Measurements from ENCODE around the gene SPART.
"Not testable (repeated sequence)": the region's sequence is repeated elsewhere in the genome, so short reads cannot be mapped to it uniquely, and the experiment has no call there.

Gene SPART

DNA sequence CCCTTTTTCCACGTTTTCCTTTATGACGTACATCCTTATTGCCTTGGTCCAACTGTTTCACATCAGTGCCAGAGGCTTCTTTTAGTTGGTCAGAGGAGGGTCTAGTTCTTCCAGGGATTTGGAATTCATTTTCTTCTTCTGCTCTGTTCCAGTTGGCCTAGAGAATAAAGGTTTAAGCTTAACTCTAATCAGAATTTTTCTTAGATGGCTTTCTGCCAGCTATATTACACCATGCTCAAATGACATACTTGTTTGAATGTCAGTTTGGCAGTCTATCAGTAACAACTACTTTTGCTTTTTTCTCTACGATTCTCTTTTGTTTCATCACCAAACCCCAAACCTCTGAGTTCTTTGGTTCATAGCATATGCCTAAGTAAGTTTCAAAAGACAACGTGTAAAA is 16.8 kb downstream of the SPART start:
- Histone ChIP-seq H3K27me3 (ENCODE audit: control insufficient read depth, insufficient read depth, low read length) (no peaks in the 10 kb centered on the region), H3K4me1 (ENCODE audit: control insufficient read depth, insufficient read depth, low read length) (no peaks in the 10 kb centered on the region), H3K27ac (ENCODE audit: low read depth, low read length) (no peak overlapping the region), H3K36me3 (ENCODE audit: control insufficient read depth, insufficient read depth, low read length) (peaks cover 2% of the 10 kb centered on the region), H3K4me3 (ENCODE audit: low read length) (no peak overlapping the region), H3K9ac (ENCODE audit: low read length) (no peak overlapping the region)

DNA sequence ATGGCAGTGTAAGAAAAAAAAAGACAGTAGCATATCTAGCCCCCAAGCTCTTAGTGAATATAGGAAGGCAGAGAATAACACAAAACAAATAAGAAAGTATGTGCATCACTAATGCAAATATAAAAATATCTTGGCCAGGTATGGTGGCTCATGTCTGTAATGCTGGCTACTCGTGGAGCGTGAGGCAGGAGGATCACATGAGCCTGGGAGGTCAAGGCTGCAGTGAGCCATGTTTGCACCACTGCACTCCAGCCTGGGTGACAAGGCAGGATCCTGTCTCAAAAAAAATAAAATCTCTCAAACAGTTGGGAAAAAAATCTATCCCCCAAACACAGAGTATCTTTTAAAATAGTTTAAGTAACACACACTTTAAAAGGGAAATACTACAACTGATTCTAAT is 17.4 kb downstream of the SPART start:
- H3K27me3 ChIP-seq (ENCODE audit: control insufficient read depth, insufficient read depth, low read length): no peaks in the 10 kb centered on the region
- no peak overlapping the region for H3K9ac ChIP-seq (ENCODE audit: low read length)
- H3K36me3 ChIP-seq (ENCODE audit: control insufficient read depth, insufficient read depth, low read length): peaks cover 2% of the 10 kb centered on the region
- no peaks in the 10 kb centered on the region for H3K4me1 ChIP-seq (ENCODE audit: control insufficient read depth, insufficient read depth, low read length)
- H3K27ac ChIP-seq (ENCODE audit: low read depth, low read length): no peak overlapping the region
- H3K4me3 ChIP-seq (ENCODE audit: low read length): no peak overlapping the region

DNA sequence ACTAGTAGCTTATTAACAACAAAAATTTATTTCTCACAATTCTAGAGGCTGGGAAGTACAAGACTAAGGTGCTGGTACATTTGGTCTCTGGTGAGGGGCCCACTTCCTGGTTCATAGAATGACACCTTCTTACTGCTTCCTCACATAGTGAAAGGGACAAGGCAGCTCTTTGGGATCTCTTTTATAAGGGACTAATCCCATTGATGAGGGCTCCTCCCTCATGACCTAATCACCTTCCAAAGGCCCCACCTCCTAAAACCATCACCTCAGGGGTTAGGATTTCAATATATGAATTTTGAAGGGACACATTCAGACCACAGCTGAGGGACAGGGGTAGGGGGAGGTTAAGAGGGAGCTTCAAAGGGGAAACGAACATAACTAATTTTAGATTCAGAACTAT is 20.3 kb downstream of the SPART start:
- Histone ChIP-seq H3K36me3 (ENCODE audit: control insufficient read depth, insufficient read depth, low read length) (peaks cover 2% of the 10 kb centered on the region), H3K4me1 (ENCODE audit: control insufficient read depth, insufficient read depth, low read length) (no peaks in the 10 kb centered on the region), H3K27me3 (ENCODE audit: control insufficient read depth, insufficient read depth, low read length) (no peaks in the 10 kb centered on the region), H3K4me3 (ENCODE audit: low read length) (no peak overlapping the region), H3K9ac (ENCODE audit: low read length) (no peak overlapping the region), H3K27ac (ENCODE audit: low read depth, low read length) (no peak overlapping the region)

DNA sequence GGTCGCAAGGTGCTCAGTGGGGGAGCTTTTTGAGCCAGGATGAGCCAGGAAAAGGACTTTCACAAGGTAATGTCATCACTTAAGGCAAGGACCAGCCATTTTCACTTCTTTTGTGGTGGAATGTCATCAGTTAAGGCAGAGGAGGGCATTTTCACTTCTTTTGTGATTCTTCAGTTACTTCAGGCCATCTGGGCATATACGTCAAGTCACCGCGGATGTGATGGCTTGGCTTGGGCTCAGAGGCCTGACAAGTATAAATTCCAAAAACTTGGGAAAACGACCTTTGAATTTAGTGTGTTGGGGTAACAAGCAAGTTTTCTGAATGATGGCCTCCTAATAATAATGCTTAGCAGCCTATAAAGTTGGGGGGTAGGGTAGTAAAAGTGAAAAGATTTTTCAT is 21.3 kb downstream of the SPART start:
- H3K36me3 ChIP-seq (ENCODE audit: control insufficient read depth, insufficient read depth, low read length); H3K27me3 ChIP-seq (ENCODE audit: control insufficient read depth, insufficient read depth, low read length); H3K4me1 ChIP-seq (ENCODE audit: control insufficient read depth, insufficient read depth, low read length); H3K9ac ChIP-seq (ENCODE audit: low read length); H3K4me3 ChIP-seq (ENCODE audit: low read length); H3K27ac ChIP-seq (ENCODE audit: low read depth, low read length): not testable (repeated sequence)

DNA sequence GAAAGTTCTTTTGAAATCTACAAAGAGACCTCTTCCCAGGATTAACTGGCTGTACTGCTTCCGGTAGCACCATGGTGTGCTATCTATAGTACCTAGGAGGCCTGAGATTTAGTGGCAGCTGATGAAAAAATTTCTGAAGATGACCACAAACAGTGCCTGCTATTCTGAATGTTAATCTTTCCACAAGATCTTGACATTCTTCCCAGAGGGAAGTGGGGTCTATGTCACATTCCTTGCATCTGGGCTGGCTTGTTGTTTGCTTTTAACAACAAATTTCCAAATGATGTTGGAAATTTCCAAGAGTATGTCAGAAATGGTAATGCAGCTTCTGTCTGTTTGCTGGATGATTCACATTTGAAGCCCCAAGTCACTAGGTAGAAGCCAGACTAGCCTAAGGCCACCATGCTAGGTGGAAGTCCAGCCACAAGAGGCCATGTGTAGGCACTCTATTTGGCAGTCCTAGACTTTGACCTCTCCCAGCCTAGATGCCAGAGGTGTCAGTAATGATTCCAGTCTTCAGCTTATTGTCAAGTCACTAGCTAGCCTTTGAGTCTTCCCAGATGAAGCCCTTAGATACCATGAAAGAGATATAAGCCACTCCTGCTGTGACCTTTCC is 22.1 kb downstream of the SPART start:
- Histone ChIP-seq H3K27ac (ENCODE audit: low read depth, low read length) (no peak overlapping the region), H3K9ac (ENCODE audit: low read length) (no peak overlapping the region), H3K4me3 (ENCODE audit: low read length) (no peak overlapping the region), H3K4me1 (ENCODE audit: control insufficient read depth, insufficient read depth, low read length) (no peaks in the 10 kb centered on the region), H3K36me3 (ENCODE audit: control insufficient read depth, insufficient read depth, low read length) (no peaks in the 10 kb centered on the region), H3K27me3 (ENCODE audit: control insufficient read depth, insufficient read depth, low read length) (no peaks in the 10 kb centered on the region)

DNA sequence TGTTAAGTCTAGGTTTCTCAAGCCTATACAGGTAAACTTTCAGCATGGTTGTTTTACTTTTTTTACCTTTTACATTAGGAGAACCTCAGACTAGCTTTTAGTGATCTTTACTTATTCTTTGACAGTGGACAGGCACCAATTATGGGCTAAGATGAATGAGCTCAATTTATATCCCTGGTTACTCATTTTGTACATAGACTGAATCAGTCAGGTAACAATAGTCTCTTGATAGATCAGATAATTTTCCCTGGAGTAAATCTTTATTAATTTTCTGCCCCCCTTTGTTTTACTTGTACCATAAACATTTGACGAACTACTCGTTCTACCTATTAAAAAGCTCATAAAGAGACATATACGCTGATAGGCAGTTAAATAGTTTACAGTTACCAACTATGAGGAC is 22.8 kb downstream of the SPART start:
- Histone ChIP-seq H3K27ac (ENCODE audit: low read depth, low read length) (no peak overlapping the region), H3K36me3 (ENCODE audit: control insufficient read depth, insufficient read depth, low read length) (no peaks in the 10 kb centered on the region), H3K4me1 (ENCODE audit: control insufficient read depth, insufficient read depth, low read length) (no peaks in the 10 kb centered on the region), H3K4me3 (ENCODE audit: low read length) (no peak overlapping the region), H3K9ac (ENCODE audit: low read length) (no peak overlapping the region), H3K27me3 (ENCODE audit: control insufficient read depth, insufficient read depth, low read length) (no peaks in the 10 kb centered on the region)

DNA sequence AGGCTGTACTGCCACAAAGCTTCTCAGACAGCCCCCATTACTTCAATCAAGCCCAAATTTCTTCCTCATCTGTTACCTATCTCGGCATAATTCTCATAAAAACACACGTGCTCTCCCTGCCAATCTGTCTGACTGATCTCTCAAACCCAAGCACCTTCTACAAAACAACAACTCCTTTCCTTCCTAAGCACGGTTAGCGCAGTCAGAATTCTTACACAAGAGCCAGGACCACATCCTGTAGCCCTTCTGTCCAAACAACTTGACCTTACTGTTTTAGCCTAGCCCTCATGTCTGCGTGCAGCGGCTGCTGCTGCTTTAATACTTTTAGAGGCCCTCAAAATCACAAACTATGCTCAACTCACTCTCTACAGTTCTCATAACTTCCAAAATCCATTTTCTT is 26.4 kb downstream of the SPART start:
- not testable (repeated sequence) for H3K4me3 ChIP-seq (ENCODE audit: low read length); H3K9ac ChIP-seq (ENCODE audit: low read length); H3K36me3 ChIP-seq (ENCODE audit: control insufficient read depth, insufficient read depth, low read length); H3K27me3 ChIP-seq (ENCODE audit: control insufficient read depth, insufficient read depth, low read length); H3K27ac ChIP-seq (ENCODE audit: low read depth, low read length); H3K4me1 ChIP-seq (ENCODE audit: control insufficient read depth, insufficient read depth, low read length)

DNA sequence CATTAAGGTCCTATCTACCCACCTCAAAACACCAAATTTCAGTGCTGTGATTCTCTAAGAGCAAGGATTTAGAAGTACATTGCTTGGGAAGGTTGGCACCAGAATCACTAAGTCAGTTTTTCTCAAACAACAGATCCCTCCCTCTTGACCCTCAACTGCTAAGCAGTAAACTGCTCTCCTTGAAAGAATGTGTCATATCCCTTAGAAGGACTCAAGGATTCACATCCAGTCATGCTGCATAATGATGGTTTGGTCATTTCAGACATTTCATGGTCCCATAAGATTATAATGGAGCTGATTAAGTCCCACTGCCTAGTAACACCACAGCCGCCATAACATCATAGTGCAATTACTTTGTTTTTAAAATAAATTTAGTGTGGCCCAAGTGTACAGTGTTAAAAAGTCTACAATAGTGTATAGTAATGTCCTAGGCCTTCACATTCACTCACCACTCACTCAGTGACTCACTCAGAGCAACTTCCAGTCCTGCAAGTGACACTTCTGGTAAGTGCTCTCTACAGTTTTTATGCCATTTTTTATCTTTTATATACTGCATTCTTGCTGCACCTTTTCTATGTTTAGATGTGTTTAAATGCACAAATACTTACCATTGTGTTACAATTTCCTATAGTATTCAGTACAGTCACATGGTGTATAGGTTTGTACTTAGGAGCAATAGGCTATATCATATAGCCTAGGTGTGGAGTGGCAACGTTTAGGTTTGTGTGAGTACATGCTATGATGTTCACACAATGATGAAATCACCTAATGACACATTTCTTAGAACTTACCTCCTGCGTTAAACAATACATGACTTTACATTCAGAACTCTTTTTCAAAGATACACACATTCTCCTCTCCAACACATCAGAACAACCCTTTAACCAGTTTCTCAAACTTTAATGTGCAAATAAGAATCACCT is 32.9 kb downstream of the SPART start:
- no peak overlapping the region for H3K9ac ChIP-seq (ENCODE audit: low read length)
- no peaks in the 10 kb centered on the region for H3K4me1 ChIP-seq (ENCODE audit: control insufficient read depth, insufficient read depth, low read length)
- H3K36me3 ChIP-seq (ENCODE audit: control insufficient read depth, insufficient read depth, low read length): peaks cover 4% of the 10 kb centered on the region
- H3K27me3 ChIP-seq (ENCODE audit: control insufficient read depth, insufficient read depth, low read length): no peaks in the 10 kb centered on the region
- no peak overlapping the region for H3K27ac ChIP-seq (ENCODE audit: low read depth, low read length)
- no peak overlapping the region for H3K4me3 ChIP-seq (ENCODE audit: low read length)

DNA sequence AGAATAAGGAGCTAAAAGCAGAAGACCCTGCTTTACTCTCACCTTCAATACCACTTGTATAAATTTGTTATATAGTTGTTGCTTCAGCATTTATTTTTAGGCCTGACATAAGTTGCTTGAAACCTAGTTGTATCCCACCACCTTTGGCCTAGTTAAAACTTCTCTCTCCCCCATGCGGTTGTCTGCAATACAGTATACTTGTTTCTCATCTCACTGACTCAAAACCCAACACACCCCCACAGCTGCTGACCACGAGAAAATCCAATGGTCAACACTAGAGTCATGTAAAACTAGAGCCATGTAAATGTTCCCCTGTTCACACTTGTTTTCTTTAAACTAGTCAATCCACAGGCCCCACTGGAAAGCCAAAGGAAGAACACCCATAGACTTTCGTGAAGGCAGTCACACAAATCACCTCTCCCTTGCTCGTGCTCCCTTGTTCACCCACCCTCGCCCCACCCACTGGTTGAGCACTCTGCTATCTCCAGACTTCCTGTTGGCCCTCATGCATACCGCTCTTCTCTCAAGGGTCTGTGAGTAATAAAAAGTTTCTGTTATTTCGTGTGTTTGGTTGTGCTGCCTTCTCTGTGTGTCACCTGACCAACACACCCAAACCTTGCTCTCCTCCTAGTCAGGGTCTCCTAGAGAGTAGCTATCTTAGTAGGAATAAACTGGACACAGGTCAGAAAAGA is 35.6 kb downstream of the SPART start:
- H3K36me3 ChIP-seq (ENCODE audit: control insufficient read depth, insufficient read depth, low read length): peaks cover 4% of the 10 kb centered on the region
- no peaks in the 10 kb centered on the region for H3K27me3 ChIP-seq (ENCODE audit: control insufficient read depth, insufficient read depth, low read length)
- H3K4me1 ChIP-seq (ENCODE audit: control insufficient read depth, insufficient read depth, low read length): no peaks in the 10 kb centered on the region
- H3K4me3 ChIP-seq (ENCODE audit: low read length): no peak overlapping the region
- no peak overlapping the region for H3K27ac ChIP-seq (ENCODE audit: low read depth, low read length)
- no peak overlapping the region for H3K9ac ChIP-seq (ENCODE audit: low read length)

DNA sequence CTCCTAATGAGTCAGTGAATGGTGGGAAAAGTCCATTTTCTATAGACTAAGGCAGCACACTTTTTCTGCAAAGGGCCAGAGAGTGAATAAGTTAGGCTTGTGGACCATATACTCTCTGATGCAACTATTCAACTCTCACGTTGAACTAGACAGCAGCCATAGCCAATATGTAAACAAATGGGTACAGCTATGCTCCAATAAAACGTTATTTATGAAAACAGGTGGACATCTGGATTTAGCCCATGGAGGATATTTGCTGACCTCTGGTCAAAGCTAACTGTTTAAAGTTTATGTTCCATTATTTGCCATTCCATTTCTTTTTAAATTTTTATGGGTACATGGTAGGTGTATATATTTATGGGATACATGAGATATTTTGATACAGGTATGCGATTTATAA is 43.9 kb downstream of the SPART start:
- no peak overlapping the region for H3K9ac ChIP-seq (ENCODE audit: low read length)
- no peak overlapping the region for H3K4me3 ChIP-seq (ENCODE audit: low read length)
- no peaks in the 10 kb centered on the region for H3K27me3 ChIP-seq (ENCODE audit: control insufficient read depth, insufficient read depth, low read length)
- H3K27ac ChIP-seq (ENCODE audit: low read depth, low read length): no peak overlapping the region
- peaks cover 3% of the 10 kb centered on the region for H3K4me1 ChIP-seq (ENCODE audit: control insufficient read depth, insufficient read depth, low read length)
- peaks cover 3% of the 10 kb centered on the region for H3K36me3 ChIP-seq (ENCODE audit: control insufficient read depth, insufficient read depth, low read length)

DNA sequence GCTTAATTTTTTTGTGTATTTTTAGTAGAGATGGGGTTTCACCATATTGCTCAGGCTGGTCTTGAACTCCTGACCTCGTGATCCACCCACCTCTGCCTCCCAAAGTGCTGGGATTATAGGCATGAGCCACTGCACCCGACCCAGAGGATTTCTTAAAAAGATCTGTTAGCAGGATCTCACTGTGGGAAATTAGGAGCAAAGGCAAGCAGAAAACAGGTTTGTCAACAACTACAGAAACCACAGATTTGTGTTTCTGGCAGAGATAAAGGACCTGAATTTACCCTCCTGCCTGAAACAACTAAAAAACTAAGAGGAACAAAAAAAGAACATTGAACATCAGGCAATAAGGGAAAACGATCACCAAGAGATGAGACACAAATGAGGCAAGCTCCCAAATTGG is 46.7 kb downstream of the SPART start:
- not testable (repeated sequence) for H3K4me1 ChIP-seq (ENCODE audit: control insufficient read depth, insufficient read depth, low read length); H3K4me3 ChIP-seq (ENCODE audit: low read length)

DNA sequence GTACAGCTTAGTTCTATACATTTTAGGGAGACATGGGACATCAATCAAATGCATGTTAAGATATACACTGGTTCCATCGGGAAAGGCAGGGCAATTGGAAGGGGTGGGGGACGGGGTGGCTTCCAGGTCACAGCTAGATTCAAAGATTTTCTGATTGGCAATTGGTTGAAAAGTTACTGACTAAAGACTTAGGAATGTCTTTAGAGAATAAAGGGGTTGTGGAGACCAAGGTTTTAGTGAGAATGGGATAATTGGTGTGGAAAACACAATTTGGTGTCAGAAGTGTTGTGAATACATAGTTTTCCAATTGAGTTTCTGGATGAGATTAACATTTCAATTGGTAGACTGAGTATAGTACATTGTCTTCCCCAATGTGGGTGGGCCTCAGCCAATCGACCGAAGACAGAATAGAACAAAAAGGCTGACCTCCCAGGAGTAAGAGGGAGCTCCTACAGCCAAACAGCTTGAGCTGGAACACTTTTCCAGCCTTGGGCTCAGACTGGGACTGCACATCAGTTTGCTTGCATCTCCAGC is 47.6 kb downstream of the SPART start:
- no peaks in the 10 kb centered on the region for H3K27me3 ChIP-seq (ENCODE audit: control insufficient read depth, insufficient read depth, low read length)
- no peaks in the 10 kb centered on the region for H3K36me3 ChIP-seq (ENCODE audit: control insufficient read depth, insufficient read depth, low read length)
- H3K9ac ChIP-seq (ENCODE audit: low read length): no peak overlapping the region
- peaks cover 8% of the 10 kb centered on the region for H3K4me1 ChIP-seq (ENCODE audit: control insufficient read depth, insufficient read depth, low read length)
- H3K27ac ChIP-seq (ENCODE audit: low read depth, low read length): peak overlapping the region; percentile 90
- peak overlapping the region; percentile 76 for H3K4me3 ChIP-seq (ENCODE audit: low read length)

More for the DNA sequence above, 46.7 kb downstream of the SPART start:
- H3K27ac ChIP-seq (ENCODE audit: low read depth, low read length); H3K9ac ChIP-seq (ENCODE audit: low read length); H3K36me3 ChIP-seq (ENCODE audit: control insufficient read depth, insufficient read depth, low read length); H3K27me3 ChIP-seq (ENCODE audit: control insufficient read depth, insufficient read depth, low read length): not testable (repeated sequence)

Data from rectal smooth muscle tissue (tissue), 1 donor.